A549 (cell line): Measurements from ENCODE around the gene TFG. TPM values are rescaled to one million over a fixed set of nuclear protein-coding genes. Genes with fewer than 3 reads are reported as not detected.

Experiments
- ATAC-seq, 2 experiments: fragments of 200-7000 bp in 1 of 2; fragments of >200 bp in 1 of 2; cut with Nextera tagmentation in 1 of 2; cut with Tn5 transposase in 1 of 2; 3 replicates each; pipeline versions ENCODE4 v1.8.0 to v1.9.1; 2018 to 2020; ENCODE audit warnings: mild to moderate bottlenecking in 1 of 2, moderate library complexity in 1 of 2
- CTCF ChIA-PET: fragments of 300-600 bp; sonication (Branson Sonifier 250); formaldehyde crosslinking; extraction: SDS; loops from one replicate; lab custom pipeline; 2021; ENCODE audit warnings: antibody characterized with exemption, inconsistent platforms; lab: Yijun Ruan, JAX
- POLR2A ChIA-PET: fragments of 350-600 bp; formaldehyde crosslinking; extraction: SDS; loops from one replicate; lab custom pipeline; 2021; ENCODE audit warnings: antibody characterized with exemption, inconsistent platforms; lab: Yijun Ruan, JAX
- DNase-seq, 2 experiments: peaks; one replicate each; pipeline versions ENCODE4 v3.0.0 to v3.0.0-alpha.2; 2011 to 2016; ENCODE audit warnings: low read depth in 1 of 2, low spot score in 1 of 2
- FAIRE-seq: peaks from 2 replicates; lab custom pipeline; 2011; peaks lifted over from hg19 to GRCh38; lab: Jason Lieb, UNC
- H3K27ac ChIP-seq, 2 experiments: fragments of >200 bp; sonication (Bioruptor Twin); formaldehyde crosslinking; 3 replicates each; pipeline ENCODE4 v1.5.1; 2016 to 2017
- H3K4me1 ChIP-seq: fragments of >200 bp; sonication (Bioruptor Twin); formaldehyde crosslinking; 3 replicates; pipeline ENCODE4 v1.6.1; 2016
- H3K4me2 ChIP-seq: fragments of >200 bp; sonication (Bioruptor Twin); formaldehyde crosslinking; 3 replicates; pipeline ENCODE4 v1.6.1; 2016
- H3K4me3 ChIP-seq: fragments of >200 bp; sonication (Bioruptor Twin); formaldehyde crosslinking; 3 replicates; pipeline ENCODE4 v1.5.1; 2016
- H3K9me3 ChIP-seq: fragments of >200 bp; sonication (Bioruptor Twin); formaldehyde crosslinking; 3 replicates; pipeline ENCODE4 v1.6.1; 2016
- CBX2 ChIP-seq: fragments of 200-600 bp; sonication (generic); IDR thresholded peaks from 2 replicates; pipeline ENCODE4 v1.6.1; 2016; ENCODE audit warnings: low read depth, mild to moderate bottlenecking, borderline replicate concordance
- CHD2 ChIP-seq: fragments of 150-350 bp; IDR thresholded peaks from 2 replicates; pipeline ENCODE4 v1.6.1; 2014; ENCODE audit warnings: low read length; ENCODE audit not compliant: partially characterized antibody
- CHD4 ChIP-seq: fragments of 200-600 bp; sonication (generic); IDR thresholded peaks from 2 replicates; pipeline ENCODE4 v1.6.1; 2016; ENCODE audit warnings: antibody characterized with exemption, mild to moderate bottlenecking, borderline replicate concordance
- EHF ChIP-seq: fragments of 250-450 bp; sonication (Bioruptor Pico); IDR thresholded peaks from 2 replicates; pipeline ENCODE4 v1.5.0; 2020; ENCODE audit warnings: mild to moderate bottlenecking
- ESRRA ChIP-seq: fragments of 150-350 bp; IDR thresholded peaks from 2 replicates; pipeline ENCODE4 v1.6.1; 2014; ENCODE audit warnings: mild to moderate bottlenecking, low read length, borderline replicate concordance
- FOSB ChIP-seq: fragments of 250-450 bp; sonication (Bioruptor Pico); IDR thresholded peaks from 2 replicates; pipeline ENCODE4 v1.5.0; 2020; ENCODE audit warnings: mild to moderate bottlenecking, moderate library complexity
- FOXS1 ChIP-seq: fragments of 250-450 bp; sonication (Bioruptor Pico); IDR thresholded peaks from 2 replicates; pipeline ENCODE4 v1.5.0; 2020; ENCODE audit warnings: mild to moderate bottlenecking, moderate library complexity
- GATA3 ChIP-seq: IDR thresholded peaks from 2 replicates; pipeline ENCODE4 v1.6.1; 2012; ENCODE audit warnings: borderline replicate concordance
- HDAC2 ChIP-seq: fragments of 200-600 bp; sonication (generic); IDR thresholded peaks from 2 replicates; pipeline ENCODE4 v1.6.1; 2016
- HOXA7 ChIP-seq: fragments of 250-450 bp; sonication (Bioruptor Pico); IDR thresholded peaks from 2 replicates; pipeline ENCODE4 v1.5.0; 2020; ENCODE audit warnings: mild to moderate bottlenecking, moderate library complexity
- JUN ChIP-seq, 2 experiments: fragments of >200 bp; sonication (Bioruptor Twin); formaldehyde crosslinking; IDR thresholded peaks; 2 replicates in 1 of 2; 3 replicates in 1 of 2; pipeline ENCODE4 v1.6.1; 2016 to 2017
- KDM1A ChIP-seq: fragments of 200-600 bp; sonication (generic); IDR thresholded peaks from 2 replicates; pipeline ENCODE4 v1.6.1; 2016; ENCODE audit warnings: low read depth, mild to moderate bottlenecking
- MAFK ChIP-seq: fragments of 450-650 bp; IDR thresholded peaks from 2 replicates; pipeline ENCODE4 v1.6.1; 2014; ENCODE audit not compliant: partially characterized antibody
- MAZ ChIP-seq: fragments of 150-350 bp; IDR thresholded peaks from 2 replicates; pipeline ENCODE4 v1.6.1; 2014; ENCODE audit warnings: antibody characterized with exemption, low read depth, low read length, borderline replicate concordance
- NPAS2 ChIP-seq: fragments of 250-450 bp; sonication (Bioruptor Pico); IDR thresholded peaks from 2 replicates; pipeline ENCODE4 v1.8.0; 2022; ENCODE audit warnings: mild to moderate bottlenecking, moderate library complexity, borderline replicate concordance
- NR3C1 ChIP-seq: fragments of >200 bp; sonication (Bioruptor Twin); formaldehyde crosslinking; IDR thresholded peaks from 3 replicates; pipeline ENCODE4 v1.6.1; 2017
- POLR2AphosphoS2 ChIP-seq: conservative IDR thresholded peaks from 2 replicates; pipeline ENCODE4 v1.6.1; 2012; ENCODE audit warnings: low read length, improper control_type of control experiment, inconsistent platforms
- RAD21 ChIP-seq, 2 experiments: fragments of >200 bp in 1 of 2; sonication (Bioruptor Twin) in 1 of 2; formaldehyde crosslinking in 1 of 2; IDR thresholded peaks in 1 of 2; conservative IDR thresholded peaks in 1 of 2; 2 replicates in 1 of 2; 3 replicates in 1 of 2; pipeline ENCODE4 v1.6.1; 2012 to 2018; ENCODE audit warnings: inconsistent platforms in 1 of 2
- RARB ChIP-seq: fragments of 250-450 bp; sonication (Bioruptor Pico); IDR thresholded peaks from 2 replicates; pipeline ENCODE4 v1.8.0; 2021; ENCODE audit warnings: mild to moderate bottlenecking, moderate library complexity
- RCOR1 ChIP-seq: fragments of 150-350 bp; IDR thresholded peaks from 2 replicates; pipeline ENCODE4 v1.6.1; 2014; ENCODE audit warnings: antibody characterized with exemption, low read length, low read depth
- SMC3 ChIP-seq: fragments of >200 bp; sonication (Bioruptor Twin); formaldehyde crosslinking; IDR thresholded peaks from 3 replicates; pipeline ENCODE4 v1.6.1; 2018; ENCODE audit warnings: inconsistent platforms
- TFCP2L1 ChIP-seq: fragments of 250-450 bp; sonication (Bioruptor Pico); IDR thresholded peaks from 2 replicates; pipeline ENCODE4 v1.5.0; 2021; ENCODE audit warnings: mild to moderate bottlenecking
- ZNF302 ChIP-seq: fragments of 250-450 bp; sonication (Bioruptor Pico); IDR thresholded peaks from 2 replicates; pipeline ENCODE4 v1.9.0; 2021; ENCODE audit warnings: inconsistent platforms, mild to moderate bottlenecking, moderate library complexity
- WGBS: methylation state at CpG from one replicate; pipeline ENCODE4 v1.1.6; 2017; ENCODE audit errors: missing lambda C conversion rate; 5-methylcytosine and 5-hydroxymethylcytosine counted together
- polyA plus RNA-seq, 4 experiments: library from polyadenylated mRNA; depleted of rRNA in 3 of 4; stranded (reverse); fragments of >200 nt; fragmentation: RNase III in 1 of 4; extraction: RNeasy Plus Mini Kit Qiagen cat#74134 plus additional on column Dnase treatment in 1 of 4; gene quantifications; 2 replicates in 3 of 4; 3 replicates in 1 of 4; pipeline ENCODE4 v1.2.3, GENCODE V29; 2011 to 2017
- TF ChIP-seq, protein P1 (sequence below): fragments of 150-350 bp; IDR thresholded peaks from 2 replicates; pipeline ENCODE4 v1.6.1; 2014; ENCODE audit warnings: low read depth, mild to moderate bottlenecking, low read length
- TF ChIP-seq, protein P2 (sequence below): fragments of >200 bp; sonication (Bioruptor Twin); formaldehyde crosslinking; IDR thresholded peaks from 3 replicates; pipeline ENCODE4 v1.5.1; 2016
- TF ChIP-seq, protein P3 (sequence below): fragments of >200 bp; sonication (Bioruptor Twin); formaldehyde crosslinking; IDR thresholded peaks from 2 replicates; pipeline ENCODE4 v1.6.1; 2016
- TF ChIP-seq, protein P4 (sequence below): fragments of 450-650 bp; IDR thresholded peaks from 2 replicates; pipeline ENCODE4 v1.6.1; 2014; ENCODE audit warnings: antibody characterized with exemption

TFG gene
- polyA plus RNA-seq, 2 of the 4 experiments (the other 2 are of a cell fraction): 135 to 153 TPM

DNA sequence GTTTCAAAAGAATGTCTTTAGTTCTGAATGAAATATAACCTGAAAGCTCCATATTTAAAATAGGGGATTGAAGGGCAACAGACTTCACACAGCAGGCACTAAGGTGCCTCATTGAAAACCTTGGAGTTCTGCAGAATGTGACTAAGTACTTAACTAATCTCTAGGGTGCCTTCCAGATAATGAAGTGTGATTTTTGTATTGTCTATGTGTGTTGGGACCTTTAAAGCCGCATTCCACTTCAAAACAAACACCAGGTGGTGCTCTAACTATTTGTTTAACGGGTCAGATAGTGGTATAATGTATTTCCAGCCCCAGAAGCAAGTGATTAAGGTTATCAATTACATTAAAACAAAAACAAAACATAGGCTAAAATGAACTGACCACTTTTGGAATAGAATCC, 28.0 kb downstream of the TFG start:
- FAIRE-seq: no peak
- no peak overlapping the region for H3K4me2 ChIP-seq
- peak; percentile 9 to 17 for DNase-seq
- no peak overlapping the region for H3K4me3 ChIP-seq
- POLR2A ChIA-PET: no interaction called here
- H3K4me1 ChIP-seq: peaks cover 6% of the 10 kb centered on the region; the same call in 1 of the 3 replicates
- H3K27ac ChIP-seq: no peak overlapping the region
- peak; percentile 53; the same call in 2 of the 3 replicates for TF ChIP-seq SMC3
- TF ChIP-seq FOSB: no peak
- TF ChIP-seq, protein P1, sequence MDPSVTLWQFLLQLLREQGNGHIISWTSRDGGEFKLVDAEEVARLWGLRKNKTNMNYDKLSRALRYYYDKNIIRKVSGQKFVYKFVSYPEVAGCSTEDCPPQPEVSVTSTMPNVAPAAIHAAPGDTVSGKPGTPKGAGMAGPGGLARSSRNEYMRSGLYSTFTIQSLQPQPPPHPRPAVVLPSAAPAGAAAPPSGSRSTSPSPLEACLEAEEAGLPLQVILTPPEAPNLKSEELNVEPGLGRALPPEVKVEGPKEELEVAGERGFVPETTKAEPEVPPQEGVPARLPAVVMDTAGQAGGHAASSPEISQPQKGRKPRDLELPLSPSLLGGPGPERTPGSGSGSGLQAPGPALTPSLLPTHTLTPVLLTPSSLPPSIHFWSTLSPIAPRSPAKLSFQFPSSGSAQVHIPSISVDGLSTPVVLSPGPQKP: no peak
- peak; percentile 52 to 59; a peak in 4 of 5 replicates for TF ChIP-seq RAD21 (conservative IDR thresholded peaks at IDR 0.05 in 1 of 2, IDR thresholded peaks at IDR 0.05 in 1 of 2)
- TF ChIP-seq HOXA7 (CRISPR knock-in tag): no peak
- TF ChIP-seq, protein P2, sequence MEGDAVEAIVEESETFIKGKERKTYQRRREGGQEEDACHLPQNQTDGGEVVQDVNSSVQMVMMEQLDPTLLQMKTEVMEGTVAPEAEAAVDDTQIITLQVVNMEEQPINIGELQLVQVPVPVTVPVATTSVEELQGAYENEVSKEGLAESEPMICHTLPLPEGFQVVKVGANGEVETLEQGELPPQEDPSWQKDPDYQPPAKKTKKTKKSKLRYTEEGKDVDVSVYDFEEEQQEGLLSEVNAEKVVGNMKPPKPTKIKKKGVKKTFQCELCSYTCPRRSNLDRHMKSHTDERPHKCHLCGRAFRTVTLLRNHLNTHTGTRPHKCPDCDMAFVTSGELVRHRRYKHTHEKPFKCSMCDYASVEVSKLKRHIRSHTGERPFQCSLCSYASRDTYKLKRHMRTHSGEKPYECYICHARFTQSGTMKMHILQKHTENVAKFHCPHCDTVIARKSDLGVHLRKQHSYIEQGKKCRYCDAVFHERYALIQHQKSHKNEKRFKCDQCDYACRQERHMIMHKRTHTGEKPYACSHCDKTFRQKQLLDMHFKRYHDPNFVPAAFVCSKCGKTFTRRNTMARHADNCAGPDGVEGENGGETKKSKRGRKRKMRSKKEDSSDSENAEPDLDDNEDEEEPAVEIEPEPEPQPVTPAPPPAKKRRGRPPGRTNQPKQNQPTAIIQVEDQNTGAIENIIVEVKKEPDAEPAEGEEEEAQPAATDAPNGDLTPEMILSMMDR: peak; percentile 57
- 43% methylated on average over 2 of the region's 2 CpGs for WGBS
- CTCF ChIA-PET: interaction anchor here (0.6 to 6.5 kb wide), 8 partner anchors 10 to 944 kb away, joined by 3 to 40 read pairs (median 4); no protein-coding TSS in a partner anchor
- H3K9me3 ChIP-seq: no peaks in the 10 kb centered on the region
- ATAC-seq: peak; percentile 72 to 76; a peak in 5 of 6 replicates

DNA sequence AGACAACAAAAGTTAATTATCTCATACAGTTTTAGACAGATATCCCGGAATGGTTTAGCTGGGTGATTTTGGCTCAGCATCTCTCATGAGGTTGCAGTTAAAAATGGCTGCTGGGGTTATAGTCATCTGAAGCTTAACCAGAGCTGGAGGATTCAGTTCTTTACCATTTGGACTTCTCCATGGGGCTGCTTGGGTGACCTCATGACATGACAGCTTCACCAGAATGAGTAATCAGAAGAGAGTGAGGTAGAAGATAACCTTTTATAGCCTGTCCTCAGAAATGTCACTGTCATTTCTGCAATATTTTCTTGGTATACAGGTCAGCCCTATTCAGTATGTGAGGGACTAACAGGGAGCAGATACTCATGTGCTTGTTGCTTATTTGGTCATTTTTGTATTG, 30.9 kb downstream of the TFG start:
- H3K27ac ChIP-seq: no peak overlapping the region
- peaks cover 6% of the 10 kb centered on the region; the same call in 1 of the 3 replicates for H3K4me1 ChIP-seq
- CTCF ChIA-PET: interaction anchor here (6.5 kb wide), 1 partner anchor 456 kb away, joined by 40 read pairs; no protein-coding TSS in a partner anchor
- no peak for FAIRE-seq
- H3K9me3 ChIP-seq: no peaks in the 10 kb centered on the region
- 96% methylated on average over 1 of the region's 1 CpG for WGBS
- ATAC-seq: no peak
- TF ChIP-seq CHD4 (no peak), HDAC2 (no peak), TFCP2L1 (CRISPR knock-in tag) (no peak), ZNF302 (CRISPR knock-in tag) (no peak), EHF (no peak), FOXS1 (CRISPR knock-in tag) (no peak), RCOR1 (no peak), ESRRA (no peak), KDM1A (no peak), CBX2 (no peak)
- TF ChIP-seq, protein P1: no peak
- DNase-seq: no peak
- H3K4me2 ChIP-seq: no peak overlapping the region
- POLR2A ChIA-PET: no interaction called here
- no peak overlapping the region for H3K4me3 ChIP-seq

DNA sequence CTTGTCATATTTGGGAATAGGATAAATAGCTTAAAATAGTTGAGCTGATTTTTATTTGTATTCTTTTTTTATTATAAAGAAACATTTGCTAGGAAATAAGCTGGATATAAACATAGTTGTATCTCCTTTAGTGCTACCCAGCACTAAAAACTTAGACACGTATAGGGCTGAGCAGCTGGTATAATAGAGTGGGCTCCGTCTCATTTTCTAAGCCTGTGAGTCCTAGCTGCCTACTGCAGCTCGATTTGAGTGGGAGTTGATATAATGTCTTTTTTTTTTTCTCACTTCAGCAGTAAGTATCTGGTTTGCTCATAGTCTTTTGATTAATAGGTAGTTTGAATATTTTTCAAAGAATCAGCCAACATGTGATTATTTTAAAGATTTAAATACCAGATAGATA, 34.2 kb downstream of the TFG start:
- Histone ChIP-seq H3K27ac (no peak overlapping the region), H3K4me1 (no peaks in the 10 kb centered on the region), H3K4me3 (no peak overlapping the region), H3K9me3 (no peaks in the 10 kb centered on the region), H3K4me2 (no peak overlapping the region)
- CTCF ChIA-PET: interaction anchor here (1.2 kb wide), 1 partner anchor 453 kb away, joined by 3 read pairs; no protein-coding TSS in a partner anchor
- no peak for ATAC-seq
- POLR2A ChIA-PET: no interaction called here
- FAIRE-seq: no peak
- WGBS: 78% methylated on average over 3 of the region's 3 CpGs
- DNase-seq: no peak
- TF ChIP-seq CHD2 (no peak), MAZ (no peak), CBX2 (no peak), NR3C1 (no peak), RARB (CRISPR knock-in tag) (no peak), MAFK (no peak), EHF (no peak), FOXS1 (CRISPR knock-in tag) (no peak), JUN (IDR thresholded peaks at IDR 0.05) (no peak), NPAS2 (no peak), ESRRA (no peak), GATA3 (no peak), POLR2AphosphoS2 (no peak)
- TF ChIP-seq, protein P1: no peak
- TF ChIP-seq, protein P3, sequence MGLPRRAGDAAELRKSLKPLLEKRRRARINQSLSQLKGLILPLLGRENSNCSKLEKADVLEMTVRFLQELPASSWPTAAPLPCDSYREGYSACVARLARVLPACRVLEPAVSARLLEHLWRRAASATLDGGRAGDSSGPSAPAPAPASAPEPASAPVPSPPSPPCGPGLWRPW: no peak
- TF ChIP-seq, protein P4, sequence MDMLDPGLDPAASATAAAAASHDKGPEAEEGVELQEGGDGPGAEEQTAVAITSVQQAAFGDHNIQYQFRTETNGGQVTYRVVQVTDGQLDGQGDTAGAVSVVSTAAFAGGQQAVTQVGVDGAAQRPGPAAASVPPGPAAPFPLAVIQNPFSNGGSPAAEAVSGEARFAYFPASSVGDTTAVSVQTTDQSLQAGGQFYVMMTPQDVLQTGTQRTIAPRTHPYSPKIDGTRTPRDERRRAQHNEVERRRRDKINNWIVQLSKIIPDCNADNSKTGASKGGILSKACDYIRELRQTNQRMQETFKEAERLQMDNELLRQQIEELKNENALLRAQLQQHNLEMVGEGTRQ: no peak
